Activated CD4-positive, alpha-beta T cell treated with anti-CD3 and anti-CD28 coated beads, Interleukin-2, amount 50 U/mL, for 16 hours (primary cell): ENCODE data around the gene SLC15A1.
"Not testable (repeated sequence)": the region's sequence is repeated elsewhere in the genome, so short reads cannot be mapped to it uniquely, and the experiment has no call there.

Source experiments
- DNase-seq: peaks from one replicate; pipeline ENCODE4 v3.0.0-alpha.2; 2020

SLC15A1 gene

GRCh38 chr13:98652721-98653462, 99.6 kb downstream of the SLC15A1 start:
- DNase-seq, result no peak

DNA sequence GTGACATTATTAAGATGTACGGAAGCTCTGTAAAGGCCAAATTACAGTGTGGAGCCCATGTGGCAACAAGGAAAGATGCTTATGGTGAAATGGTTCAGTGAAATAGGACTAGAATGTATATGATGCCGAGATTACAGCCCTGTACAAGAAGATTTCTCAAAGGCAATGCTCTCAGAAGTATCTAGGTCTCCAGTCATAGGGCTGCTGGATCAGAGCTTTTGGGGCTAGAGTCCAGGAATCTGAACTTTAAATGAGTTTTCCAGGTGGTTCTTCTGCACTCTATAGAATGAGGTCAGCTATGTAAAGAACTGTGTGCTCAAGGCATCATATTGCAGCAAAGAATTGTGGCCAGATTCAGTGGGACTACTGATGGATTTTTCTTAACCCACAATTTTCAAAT, 100.2 kb downstream of the SLC15A1 start:
- DNase-seq, result no peak

DNA sequence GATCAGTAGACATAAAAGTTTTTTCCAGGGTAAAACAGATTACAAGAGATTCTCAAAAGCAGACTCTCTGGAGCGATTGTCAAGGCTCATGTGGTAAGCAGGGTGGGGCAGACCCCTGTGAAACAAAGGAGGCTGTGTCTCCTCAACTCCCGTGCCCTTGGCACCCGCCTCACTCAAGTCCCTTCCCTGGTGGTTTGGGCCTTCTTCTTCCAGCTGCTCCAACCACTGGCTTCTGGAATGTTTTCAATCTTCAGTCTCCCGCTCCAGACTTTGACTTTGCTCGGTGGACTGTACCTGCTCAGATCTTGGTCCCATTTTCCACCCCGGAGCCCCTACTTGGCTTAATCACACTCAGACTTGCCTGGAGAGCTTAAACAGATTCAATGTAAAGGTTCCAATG, 100.7 kb downstream of the SLC15A1 start:
- DNase-seq, result no peak

- no peak for DNase-seq
These were observed 101.9 kb downstream of the SLC15A1 start for GRCh38 chr13:98650396-98651107.

DNA sequence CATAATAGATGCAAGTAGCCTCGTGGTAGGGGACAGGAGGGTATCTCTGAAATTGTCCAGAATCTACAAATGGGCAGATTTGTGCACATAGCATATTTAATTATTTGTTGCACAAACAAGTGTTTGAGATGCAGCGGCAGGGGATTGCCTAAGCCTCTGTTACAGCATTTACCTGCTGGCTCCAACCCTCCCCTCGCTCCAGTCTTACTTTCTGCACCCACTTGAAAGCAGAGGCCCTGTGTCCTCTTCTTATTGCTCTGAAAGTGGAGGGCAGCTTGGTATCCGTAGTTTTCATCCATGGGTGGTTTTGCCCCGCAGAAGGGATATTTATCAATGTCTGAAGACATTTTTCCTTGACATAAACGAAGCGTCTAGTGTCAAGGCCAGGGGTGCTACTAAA, 102.6 kb downstream of the SLC15A1 start:
- no peak for DNase-seq

GRCh38 chr13:98648686-98649085, 103.8 kb downstream of the SLC15A1 start:
- DNase-seq, result no peak

- no peak for DNase-seq
These were observed 104.3 kb downstream of the SLC15A1 start for GRCh38 chr13:98648141-98648540.

GRCh38 chr13:98647121-98647520, 105.4 kb downstream of the SLC15A1 start:
- no peak for DNase-seq

GRCh38 chr13:98643479-98643878, 109.0 kb downstream of the SLC15A1 start:
- no peak for DNase-seq

DNA sequence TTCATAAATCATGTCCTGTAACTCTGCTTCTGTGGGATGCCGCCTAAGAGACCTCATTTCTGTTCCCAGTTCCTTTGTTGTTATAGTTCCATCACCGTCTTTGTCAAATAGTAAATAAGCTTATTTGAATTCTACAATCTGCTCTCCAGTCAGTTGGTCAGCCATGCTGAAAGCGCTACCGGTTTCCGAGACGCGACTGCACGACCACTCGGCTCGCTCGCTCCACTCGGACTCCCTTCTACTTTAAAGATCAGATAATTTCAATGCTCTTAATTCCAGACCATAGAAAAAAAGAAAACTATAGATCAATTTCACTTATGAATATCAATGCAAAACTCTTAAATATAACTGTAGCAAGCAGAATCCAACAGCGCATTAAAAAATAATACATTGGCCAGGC, 111.4 kb downstream of the SLC15A1 start:
- DNase-seq, result no peak

DNA sequence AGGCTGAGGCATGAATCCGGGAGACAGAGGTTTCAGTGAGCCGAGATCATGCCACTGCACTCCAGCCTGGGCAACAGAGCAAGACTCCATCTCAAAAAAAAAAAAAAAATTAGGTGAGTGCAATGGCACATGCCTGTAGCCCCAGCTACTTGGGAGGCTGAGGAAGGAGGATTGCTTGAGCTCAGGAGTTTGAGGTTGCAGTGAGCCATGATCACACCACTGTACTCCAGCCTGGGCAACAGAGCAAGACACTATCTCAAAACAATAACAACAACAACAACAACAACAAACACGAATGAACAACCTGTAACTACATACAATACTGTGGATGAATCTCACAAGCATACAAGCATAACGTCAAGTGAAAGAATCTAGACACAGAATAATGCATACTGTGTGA, 112.7 kb downstream of the SLC15A1 start:
- not testable (repeated sequence) for DNase-seq

DNA sequence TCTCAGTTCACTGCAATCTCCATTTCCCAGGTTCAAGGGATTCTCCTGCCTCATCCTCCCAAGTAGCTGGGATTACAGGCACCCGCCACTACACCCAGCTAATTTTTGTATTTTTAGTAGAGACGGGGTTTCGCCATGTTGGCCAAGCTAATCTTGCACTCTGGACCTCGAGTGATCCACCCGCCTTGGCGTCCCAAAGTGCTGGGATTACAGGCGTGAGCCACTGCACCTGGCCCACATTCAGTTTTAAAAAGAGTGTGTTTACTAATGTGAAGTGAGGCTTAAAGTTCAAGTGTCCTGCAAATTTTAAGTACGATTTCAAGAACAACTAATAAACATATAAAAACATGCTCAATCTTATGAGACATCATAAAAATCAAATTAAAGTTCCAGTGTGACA, 114.1 kb downstream of the SLC15A1 start:
- DNase-seq, result not testable (repeated sequence)
